HG03139 (cell line): ENCODE results near the gene SMIM35.
"Not testable (repeated sequence)": the region's sequence is repeated elsewhere in the genome, so short reads cannot be mapped to it uniquely, and the experiment has no call there.

Source experiments
- ATAC-seq: cut with Tn5 transposase; IDR thresholded peaks from one replicate; pipeline ENCODE4 v1.9.1; 2021; ENCODE audit not compliant: unreplicated experiment

The SMIM35 gene

DNA sequence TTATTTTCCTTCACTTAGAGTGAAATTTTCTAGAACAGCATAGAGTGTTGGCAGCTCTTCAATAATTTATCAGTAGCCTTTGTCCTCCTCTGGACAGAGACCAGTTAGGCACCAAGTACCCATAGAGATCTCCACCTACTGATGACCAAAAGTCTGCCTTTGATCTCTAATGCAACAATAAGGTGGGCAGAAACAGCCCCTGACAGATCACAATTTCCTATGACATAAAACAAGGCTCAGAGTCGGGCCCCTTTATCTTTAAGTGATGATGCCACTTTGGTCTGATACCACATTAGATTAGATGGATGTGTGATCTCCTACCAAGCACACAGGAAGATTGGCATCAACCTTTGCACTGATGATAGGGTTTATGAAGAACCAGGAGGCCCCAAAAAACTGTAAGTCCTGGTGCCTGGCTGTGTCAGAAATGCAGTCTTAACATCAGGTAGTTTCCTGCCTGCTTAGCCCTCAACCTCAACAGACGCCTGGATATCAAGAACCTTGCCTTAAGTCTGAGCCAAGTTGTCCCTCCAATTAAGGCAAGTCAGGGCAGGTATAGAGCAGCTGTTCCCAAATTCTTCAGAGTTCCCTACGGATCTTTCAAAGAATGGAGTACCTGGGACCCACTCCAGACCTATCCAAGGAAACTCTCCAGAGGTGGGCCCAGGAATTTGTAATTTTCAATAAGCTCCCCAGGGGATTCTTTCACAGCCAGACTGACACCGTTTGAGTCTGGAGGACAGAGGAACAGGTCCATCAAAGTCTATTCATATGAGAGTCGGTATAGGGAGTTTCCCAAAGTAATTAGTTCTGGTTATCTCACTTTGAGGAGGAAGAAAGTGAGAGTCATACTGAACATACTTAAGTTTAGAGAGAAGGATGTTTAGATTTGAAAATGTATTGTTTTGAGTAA is 40.5 kb downstream of the SMIM35 start:
- ATAC-seq, result no peak

GRCh38 chr11:118045191-118045590 is 41.6 kb downstream of the SMIM35 start:
- ATAC-seq, result no peak

- no peak for ATAC-seq
Measured at GRCh38 chr11:118042796-118043195, 44.0 kb downstream of the SMIM35 start.

DNA sequence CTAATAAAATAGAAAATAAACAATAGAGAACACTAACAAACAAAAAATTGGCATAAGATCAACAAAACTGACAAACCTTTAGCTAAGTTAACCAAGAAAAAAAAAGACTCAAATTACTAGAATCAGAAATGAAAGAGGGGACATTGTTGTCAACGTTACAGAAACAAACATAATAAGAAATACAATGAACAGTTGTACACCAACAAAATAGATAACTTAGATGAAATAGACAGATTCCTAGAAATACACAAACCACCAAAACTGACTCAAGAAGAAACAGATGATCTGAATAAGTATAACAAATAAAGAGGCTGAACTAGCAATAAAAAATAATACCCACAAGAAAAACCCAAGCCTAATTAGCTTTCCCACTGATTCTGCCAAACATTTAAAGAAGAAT is 44.6 kb downstream of the SMIM35 start:
- ATAC-seq, result no peak

- no peak for ATAC-seq
Measured at GRCh38 chr11:118033443-118033842, 53.3 kb downstream of the SMIM35 start.

- ATAC-seq, result no peak
Measured at GRCh38 chr11:118028626-118029025, 58.1 kb downstream of the SMIM35 start.

- ATAC-seq, result no peak
Measured at GRCh38 chr11:118027694-118028093, 59.1 kb downstream of the SMIM35 start.

DNA sequence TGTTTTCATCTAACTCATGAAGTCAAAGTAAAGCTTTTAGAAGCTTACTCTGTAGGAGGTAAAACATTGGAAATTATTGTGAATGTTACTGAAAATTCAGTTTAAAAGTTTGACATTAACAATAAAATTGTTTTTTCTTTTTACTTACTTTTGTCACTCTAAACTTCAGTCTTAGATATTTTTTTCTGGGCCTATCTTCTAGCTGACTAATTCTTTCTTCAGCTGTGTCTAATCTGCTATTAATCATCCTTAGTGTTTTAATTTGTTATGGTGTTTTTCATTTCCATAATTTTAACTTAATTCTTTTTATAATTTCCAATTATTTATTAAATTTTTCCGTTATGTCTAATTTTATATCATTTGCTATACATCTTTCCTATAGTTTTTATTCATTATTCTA is 65.6 kb downstream of the SMIM35 start:
- no peak for ATAC-seq

DNA sequence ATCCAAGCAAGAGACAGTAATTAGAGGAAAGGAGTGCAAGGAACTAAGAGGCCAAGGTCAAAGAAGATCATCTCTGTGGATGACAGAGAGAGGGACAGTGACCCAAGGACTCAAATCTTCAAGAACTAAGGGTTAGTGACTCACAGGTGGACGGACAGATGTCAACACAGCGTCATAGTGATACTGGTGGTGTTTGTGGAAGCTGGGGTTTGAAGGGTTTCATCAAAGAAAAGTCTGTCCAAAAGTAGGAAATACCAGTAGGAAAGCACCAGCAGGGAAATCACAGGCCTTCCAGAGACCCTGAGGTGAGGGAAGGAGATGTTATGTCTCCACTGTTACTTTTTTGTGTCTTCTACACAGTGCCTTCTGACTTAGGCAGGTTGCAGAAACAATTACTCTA is 68.4 kb downstream of the SMIM35 start:
- ATAC-seq, result no peak

GRCh38 chr11:118017631-118018315 is 69.0 kb downstream of the SMIM35 start:
- no peak for ATAC-seq

DNA sequence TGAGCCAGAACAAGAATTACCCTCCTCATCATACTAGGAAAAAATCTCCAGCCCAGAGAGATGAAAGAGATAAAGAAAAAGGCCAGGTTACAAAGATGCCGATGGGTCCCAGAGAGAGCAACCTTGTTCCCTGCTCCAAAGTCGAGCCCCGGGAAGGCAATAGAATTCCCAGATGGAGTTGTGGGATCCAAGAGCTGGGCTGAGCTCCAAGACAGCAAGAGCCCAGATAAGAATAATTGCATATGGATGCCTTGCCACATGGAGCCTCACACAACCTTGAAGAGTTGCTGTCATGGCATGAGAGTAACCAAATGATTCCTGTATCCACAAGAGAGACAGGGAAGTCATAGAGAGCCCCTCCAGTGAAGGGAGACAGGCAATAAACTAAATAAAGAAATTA is 69.7 kb downstream of the SMIM35 start:
- ATAC-seq, result no peak

- no peak for ATAC-seq
Measured at GRCh38 chr11:118016104-118016503, 70.7 kb downstream of the SMIM35 start.

DNA sequence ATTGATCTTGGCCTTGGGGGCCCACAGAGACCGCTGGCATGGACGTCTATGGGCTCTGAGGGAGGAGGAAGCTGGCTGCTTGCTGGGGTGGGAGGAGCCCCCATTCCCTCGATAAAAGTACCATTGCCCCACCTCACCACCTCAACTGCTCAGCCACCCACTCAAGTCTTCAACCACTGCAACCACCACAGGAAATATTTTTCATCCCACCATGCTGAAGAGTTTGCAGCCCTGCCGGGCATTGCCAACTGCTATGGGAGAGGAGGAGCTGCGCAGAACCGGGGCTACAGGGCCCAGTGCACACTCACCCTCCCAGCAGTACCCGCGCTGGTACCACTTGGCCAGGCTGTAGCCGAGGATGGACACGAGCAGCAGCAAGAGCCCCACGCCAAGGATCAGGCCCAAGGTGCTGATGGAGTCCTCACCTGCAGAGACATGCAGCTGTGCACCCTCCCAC is 71.3 kb downstream of the SMIM35 start:
- no peak for ATAC-seq

DNA sequence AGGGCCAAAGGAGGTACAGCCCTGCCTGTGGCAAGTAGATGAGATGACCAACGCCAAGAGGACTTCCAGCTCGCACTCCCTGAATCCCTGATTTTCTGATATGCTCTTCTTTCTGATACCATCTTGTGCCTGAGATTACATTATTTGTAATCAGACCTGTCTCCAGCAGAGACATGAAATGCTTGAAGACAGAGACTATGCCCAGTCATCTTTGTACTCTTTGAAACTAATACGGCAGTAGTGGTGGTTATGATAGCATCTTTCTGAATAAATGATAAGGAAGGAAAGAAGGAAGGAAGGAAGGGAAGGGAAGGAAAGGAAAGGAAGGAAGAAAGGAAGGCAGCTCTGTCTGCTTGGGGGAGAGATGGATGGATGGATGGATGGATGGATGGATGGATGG is 72.7 kb downstream of the SMIM35 start:
- ATAC-seq, result no peak

DNA sequence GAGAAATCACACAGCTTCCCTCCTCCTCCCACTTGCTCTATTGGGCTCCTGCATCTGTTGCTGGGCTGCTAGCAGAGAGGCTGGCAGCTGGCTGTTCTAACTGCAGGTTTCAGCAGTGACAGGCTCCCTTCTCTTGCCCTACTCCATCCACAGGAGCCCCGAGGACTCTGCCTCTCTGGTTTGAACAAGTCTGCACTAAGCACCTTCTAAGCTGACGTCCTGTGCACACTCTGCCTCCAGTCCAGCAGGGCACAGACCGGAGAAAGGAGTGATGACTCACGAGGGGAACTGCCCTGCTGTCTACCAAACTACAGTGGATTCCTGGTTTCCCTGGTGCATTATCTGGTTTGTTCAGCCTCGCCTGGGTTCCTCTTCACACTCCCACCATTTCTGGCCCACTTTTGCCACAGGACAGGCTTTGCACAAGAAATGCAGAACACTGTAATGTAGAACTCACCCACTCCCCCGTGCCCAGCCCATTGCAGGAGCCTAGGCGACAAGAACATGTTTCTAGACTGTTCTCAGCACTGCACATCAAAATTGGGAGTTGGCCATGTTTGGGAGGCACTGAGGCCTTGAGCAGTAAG is 74.6 kb downstream of the SMIM35 start:
- ATAC-seq, result no peak

- ATAC-seq, result peak; percentile 56
Measured at GRCh38 chr11:118010738-118011461, 75.9 kb downstream of the SMIM35 start.

DNA sequence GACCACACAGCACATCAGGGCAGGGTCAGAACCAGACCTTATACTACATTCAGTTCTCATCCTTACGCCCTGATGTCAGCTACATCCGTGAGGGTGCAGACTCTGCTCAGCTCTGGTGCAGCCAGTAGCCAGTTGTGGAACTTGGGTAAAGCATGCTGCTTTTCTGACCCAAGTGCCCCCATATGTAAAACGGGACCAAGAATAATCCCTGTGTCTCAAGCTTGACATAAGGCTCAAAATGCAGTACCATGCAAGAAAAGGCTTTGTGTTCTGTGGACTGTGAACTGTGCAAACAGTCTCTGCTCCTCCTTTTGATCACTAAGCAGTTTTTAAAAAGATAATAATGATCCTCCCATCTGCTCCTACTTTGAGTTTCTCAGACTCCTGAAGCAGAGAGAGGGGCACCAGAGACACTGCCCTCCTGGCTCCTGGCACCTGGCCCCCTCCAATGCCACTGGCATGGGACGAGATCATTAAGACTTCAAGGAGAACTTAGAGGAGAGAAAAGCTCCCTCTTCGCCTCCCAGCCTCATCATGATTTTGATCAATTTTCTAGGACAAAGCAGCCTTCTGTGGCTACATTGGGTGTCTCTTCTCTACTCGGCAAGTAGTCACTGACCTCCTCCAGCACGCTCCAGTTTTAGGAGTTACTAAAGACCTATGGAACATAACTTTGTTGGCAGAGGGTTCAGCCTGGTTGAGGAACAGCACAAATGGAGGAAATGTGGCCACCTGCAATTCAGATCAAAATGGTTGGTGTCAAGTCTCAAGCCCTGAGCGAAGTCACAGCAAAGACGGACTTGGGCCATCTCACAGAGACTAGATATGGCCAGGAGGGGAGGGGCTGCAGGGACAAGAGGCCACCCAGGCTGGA is 76.7 kb downstream of the SMIM35 start:
- no peak for ATAC-seq

GRCh38 chr11:118008271-118008911 is 78.4 kb downstream of the SMIM35 start:
- ATAC-seq, result no peak

DNA sequence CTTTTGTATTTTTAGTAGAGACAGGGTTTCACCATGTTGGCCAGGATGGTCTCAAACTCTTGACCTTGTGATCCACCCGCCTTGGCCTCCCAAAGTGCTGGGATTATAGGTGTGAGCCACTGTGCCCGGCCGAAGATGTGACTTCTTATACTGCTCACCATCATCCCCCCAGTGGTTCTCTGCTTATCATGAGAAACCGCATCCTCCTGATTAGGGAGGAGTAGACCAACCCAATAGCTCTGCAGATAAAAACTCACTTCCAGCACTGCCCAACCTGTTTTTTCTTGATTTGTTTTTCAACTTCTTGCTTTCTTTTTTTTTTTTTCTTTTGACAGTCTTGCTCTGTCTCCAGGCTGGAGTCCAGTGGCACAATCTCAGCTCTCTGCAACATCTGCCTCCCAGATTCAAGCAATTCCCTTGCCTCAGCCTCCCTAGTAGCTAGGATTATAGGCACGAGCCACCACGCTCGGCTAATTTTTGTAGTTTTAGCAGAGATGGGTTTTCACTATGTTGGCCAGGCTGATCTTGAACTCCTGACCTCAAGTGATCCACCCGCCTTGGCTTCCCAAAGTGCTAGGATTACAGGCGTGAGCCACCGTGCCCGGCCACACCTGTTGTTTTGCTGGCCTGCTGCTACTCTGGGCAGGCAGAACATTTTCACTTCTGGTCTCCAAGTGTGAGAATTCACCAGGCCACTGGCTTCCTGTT is 79.0 kb downstream of the SMIM35 start:
- ATAC-seq, result not testable (repeated sequence)
